GM12891 (cell line): ENCODE measurements around the gene CRISP2.

Experiments
- PAX5 ChIP-seq: IDR thresholded peaks from 2 replicates; pipeline ENCODE4 v1.6.1; 2011; ENCODE audit warnings: low read length, moderate library complexity, mild to moderate bottlenecking; ENCODE audit not compliant: insufficient read depth, severe bottlenecking
- POLR2A ChIP-seq: IDR thresholded peaks from 2 replicates; pipeline ENCODE4 v1.6.1; 2011; ENCODE audit warnings: low read depth, low read length, control low read depth
- POLR2AphosphoS5 ChIP-seq: IDR thresholded peaks from 2 replicates; pipeline ENCODE4 v1.6.1; 2011; ENCODE audit warnings: low read depth, low read length, control low read depth
- POU2F2 ChIP-seq: IDR thresholded peaks from 2 replicates; pipeline ENCODE4 v1.6.1; 2011; ENCODE audit warnings: low read depth, mild to moderate bottlenecking, control low read depth, low read length, moderate library complexity
- SPI1 ChIP-seq: IDR thresholded peaks from 2 replicates; pipeline ENCODE4 v1.6.1; 2011; ENCODE audit warnings: low read depth, low read length, control low read depth
- TAF1 ChIP-seq: IDR thresholded peaks from 2 replicates; pipeline ENCODE4 v1.6.1; 2011; ENCODE audit warnings: low read depth, low read length, control low read depth

- TF ChIP-seq POLR2A (no peak), TAF1 (no peak), POLR2AphosphoS5 (no peak), SPI1 (no peak), PAX5 (no peak), POU2F2 (no peak)
Measured at GRCh38 chr6:49662231-49662891, 51.0 kb downstream of the CRISP2 start.
